Esophagus squamous epithelium (tissue), 4 donors: ENCODE measurements around the gene TNFAIP8L1.

Experiments
- CTCF ChIP-seq, 6 experiments: fragments of 450-650 bp in 4 of 6; fragments of 200-600 bp in 2 of 6; sonication (generic) in 2 of 6; IDR thresholded peaks; one replicate each; pipeline ENCODE4 v1.5.1; 2016 to 2019; ENCODE audit warnings: antibody characterized with exemption in 6 of 6, mild to moderate bottlenecking in 4 of 6, moderate library complexity in 4 of 6
- POLR2A ChIP-seq, 4 donors: fragments of 450-650 bp; IDR thresholded peaks; one replicate each; pipeline ENCODE4 v1.6.1; 2017; ENCODE audit warnings: antibody characterized with exemption in 4 of 4, mild to moderate bottlenecking in 4 of 4, moderate library complexity in 3 of 4

DNA sequence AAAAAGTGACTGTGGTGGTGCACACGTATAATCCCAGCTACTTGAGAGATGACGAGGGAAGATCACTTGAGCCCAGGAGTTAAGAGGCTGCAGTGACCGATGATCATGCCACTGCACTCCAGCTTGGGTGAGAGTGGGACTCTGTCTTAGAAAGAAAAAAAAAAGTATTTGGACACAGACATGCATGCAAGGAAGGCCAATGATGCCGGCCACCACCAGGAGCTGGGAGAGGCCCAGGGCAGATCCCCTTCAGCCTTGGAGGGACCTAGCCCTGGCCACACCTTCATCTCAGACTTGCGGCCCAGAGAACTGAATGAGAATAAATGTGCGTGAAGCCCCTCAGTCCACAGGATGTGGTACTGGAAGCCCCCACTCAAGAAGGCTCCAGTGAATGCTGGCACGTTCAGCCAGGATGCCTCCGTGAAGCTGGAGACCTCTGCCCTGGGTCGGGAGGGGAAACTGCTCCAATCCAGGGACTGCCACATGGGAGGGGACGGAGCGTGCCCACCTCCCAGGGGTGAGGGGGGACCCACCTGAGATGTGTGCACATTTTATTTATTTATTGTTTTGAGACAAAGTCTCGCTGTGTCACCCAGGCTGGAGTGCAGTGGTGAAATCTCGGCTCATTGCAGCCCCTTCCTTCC, 14.6 kb downstream of the TNFAIP8L1 start:
- no peak for TF ChIP-seq CTCF (IDR thresholded peaks at IDR 0.05)
- no peak for TF ChIP-seq POLR2A (IDR thresholded peaks at IDR 0.05)
